ENCODE measurements around the gene HPS5.

DNA sequence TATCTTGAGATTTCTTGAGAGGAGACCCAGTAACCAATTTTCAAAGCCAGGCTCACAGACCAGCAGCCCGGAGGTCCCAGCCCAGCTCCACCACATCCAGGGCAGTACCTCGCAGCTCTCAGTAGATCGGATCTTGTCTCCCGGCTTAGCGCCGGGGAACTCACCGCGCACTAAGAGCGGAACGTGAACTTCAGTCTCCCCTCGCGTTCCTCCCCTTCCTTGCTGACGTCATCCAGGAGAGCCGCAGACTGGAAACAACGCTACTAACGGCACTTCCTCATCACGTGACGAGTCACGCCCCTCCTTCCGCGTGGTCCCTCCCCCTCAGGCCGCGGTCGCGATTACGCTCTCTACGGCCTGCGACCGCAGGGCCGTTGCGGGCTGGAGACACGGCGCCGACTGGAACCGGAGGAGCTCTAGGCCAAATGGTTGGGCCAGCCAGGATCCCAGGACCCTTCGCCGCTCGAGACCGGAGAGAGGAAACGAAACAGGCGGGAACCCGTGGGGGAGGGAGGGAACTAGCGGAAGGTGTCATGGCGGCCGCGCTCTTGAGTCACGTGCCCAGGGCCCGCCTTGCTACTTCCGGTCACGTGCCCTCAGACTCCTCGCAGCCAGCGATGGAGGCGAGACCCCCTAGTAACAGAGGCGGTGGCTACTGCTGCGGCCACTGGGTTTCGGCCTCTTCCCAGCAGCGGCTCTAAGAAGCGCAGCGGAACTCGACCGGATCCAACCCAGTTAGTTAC is at the start of gene HPS5, which contains the start of gene GTF2H1:
- TF ChIP-seq, protein P1, sequence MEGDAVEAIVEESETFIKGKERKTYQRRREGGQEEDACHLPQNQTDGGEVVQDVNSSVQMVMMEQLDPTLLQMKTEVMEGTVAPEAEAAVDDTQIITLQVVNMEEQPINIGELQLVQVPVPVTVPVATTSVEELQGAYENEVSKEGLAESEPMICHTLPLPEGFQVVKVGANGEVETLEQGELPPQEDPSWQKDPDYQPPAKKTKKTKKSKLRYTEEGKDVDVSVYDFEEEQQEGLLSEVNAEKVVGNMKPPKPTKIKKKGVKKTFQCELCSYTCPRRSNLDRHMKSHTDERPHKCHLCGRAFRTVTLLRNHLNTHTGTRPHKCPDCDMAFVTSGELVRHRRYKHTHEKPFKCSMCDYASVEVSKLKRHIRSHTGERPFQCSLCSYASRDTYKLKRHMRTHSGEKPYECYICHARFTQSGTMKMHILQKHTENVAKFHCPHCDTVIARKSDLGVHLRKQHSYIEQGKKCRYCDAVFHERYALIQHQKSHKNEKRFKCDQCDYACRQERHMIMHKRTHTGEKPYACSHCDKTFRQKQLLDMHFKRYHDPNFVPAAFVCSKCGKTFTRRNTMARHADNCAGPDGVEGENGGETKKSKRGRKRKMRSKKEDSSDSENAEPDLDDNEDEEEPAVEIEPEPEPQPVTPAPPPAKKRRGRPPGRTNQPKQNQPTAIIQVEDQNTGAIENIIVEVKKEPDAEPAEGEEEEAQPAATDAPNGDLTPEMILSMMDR (conservative IDR thresholded peaks at IDR 0.05), result no peak
- TF ChIP-seq EZH2 (IDR thresholded peaks at IDR 0.05; ENCODE audit: low read depth), result no peak

Measured in PC-9 (cell line).